ENCODE results near the gene CNOT6L.
A peak's percentile ranks its signal among the peaks of the same experiment; 100 is the strongest.
"Not testable (repeated sequence)": the region's sequence is repeated elsewhere in the genome, so short reads cannot be mapped to it uniquely, and the experiment has no call there.

The CNOT6L gene

DNA sequence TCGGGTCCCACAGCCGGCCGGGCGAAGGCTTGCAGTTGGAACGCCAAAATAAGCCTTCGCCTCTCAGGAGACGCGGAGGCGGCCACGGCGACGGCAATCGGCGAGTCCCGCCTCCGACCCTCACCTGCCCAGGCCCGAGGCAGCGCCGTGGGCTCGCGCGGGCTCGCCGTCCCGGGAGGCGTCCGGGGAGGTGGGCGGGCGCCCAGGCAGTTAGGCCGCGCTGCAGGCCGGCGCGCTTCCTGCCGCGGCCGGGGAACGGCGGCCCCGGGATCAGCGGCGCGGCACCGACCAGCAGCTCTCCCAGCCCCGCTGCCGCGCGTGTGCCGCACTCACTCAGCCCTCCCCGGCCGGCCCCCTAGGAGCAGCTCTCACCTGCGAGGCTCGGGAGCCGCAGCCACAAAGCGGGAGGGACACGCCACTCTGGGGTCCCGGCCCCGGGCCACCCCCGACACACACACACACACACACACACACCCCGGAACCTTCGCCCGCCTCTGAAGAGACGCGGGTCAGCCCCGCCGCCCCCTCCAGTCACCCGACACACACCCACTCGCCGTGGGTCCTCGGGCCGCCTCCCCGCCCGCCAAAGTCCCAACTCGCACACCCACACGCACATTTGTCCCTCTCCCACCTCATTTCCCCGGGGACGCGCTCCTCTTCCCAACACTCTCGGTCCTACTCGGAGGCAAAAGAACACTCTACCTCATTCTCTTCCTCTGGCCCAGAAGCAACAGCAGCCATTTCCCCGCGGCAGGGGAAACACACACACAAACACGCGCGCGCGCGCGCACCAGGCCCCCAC is at the start of gene CNOT6L:
Gene CNOT6L, minus strand, starts transcription at position 767 of the 802 bp plus-strand sequence. Its CDS starts 60 bp downstream, at position 707.
- peak; percentile 64 for DNase-seq

DNA sequence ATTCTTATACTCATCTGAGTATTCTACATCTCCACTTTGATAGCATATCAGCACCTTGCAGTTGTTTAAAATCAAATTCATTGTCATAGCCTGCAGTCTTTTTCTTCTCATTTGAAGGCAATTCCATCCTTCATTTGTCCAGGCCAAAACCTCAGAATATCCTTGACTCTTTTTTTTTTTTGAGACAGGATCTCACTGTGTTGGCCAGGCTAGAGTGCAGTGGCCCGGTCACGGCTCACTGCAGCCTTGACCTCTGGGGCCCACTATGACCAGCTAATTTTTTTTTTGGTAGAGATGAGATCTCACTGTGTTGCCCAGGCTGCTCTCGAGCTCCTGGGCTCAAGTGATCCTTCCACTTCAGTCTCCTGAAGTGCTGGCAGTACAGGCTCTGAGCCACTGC is 46.1 kb upstream of the CNOT6L start:
- DNase-seq, result no peak

DNA sequence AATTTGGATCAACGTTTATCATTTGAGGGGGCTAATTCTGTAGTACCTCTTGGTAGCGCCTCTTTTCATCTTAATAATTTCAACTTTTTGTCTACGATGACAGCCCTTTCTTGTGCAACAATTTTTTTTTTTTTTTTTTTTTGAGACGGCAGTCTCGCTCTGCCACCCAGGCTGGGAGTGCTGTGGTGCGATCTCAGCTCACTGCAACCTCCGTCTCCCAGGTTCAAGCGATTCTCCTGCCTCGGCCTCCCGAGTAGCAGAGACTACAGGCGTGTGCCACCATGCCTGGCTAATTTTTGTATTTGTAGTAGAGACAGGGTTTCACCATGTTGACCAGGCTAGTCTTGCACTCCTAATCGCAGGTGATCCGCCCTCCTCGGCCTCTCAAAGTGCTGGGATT is 44.2 kb upstream of the CNOT6L start:
- not testable (repeated sequence) for DNase-seq

DNA sequence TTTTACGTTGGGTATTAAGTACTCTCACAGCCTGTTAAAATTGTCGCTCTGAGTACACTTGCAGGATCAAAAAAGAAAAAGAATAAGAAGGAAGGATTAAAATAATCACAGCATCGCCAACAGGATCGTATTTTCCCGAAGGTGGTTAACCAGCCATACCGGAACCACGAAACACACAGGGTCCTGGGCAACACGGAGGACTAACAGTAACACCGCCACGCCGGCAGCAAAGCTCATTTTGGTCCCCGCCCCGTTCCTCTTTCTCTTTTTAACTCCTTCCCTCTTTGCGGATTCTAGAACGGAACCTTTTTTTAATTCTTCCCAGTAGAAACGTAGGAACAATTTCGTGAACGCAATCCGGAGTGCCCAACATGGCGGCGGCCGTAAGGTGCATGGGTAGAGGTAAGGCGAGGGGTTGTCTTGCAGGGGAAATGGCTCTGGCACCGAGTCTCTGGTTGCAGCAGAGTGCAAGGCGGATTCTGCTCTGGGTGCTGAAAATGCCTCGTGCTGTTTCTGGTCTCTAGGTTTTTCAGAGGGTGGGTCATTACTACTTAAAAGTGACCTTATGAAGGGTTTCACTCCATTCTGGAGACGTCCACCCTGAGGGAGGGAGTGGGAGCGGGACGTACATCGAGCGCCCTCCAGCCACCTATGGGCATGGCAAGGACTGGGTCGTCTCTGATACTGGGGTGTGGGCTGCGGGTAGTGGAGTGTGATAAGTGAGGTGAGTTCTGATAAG is 43.5 kb upstream of the CNOT6L start, which contains the start of gene MRPL1:
Gene MRPL1, plus strand, starts transcription at position 353 of the 739 bp plus-strand sequence. Its CDS starts 19 bp downstream, at position 372.
- peak; percentile 94 for DNase-seq

- DNase-seq, result no peak
Measured at GRCh38 chr4:77861495-77861894, 42.3 kb upstream of the CNOT6L start.

- no peak for DNase-seq
Measured at GRCh38 chr4:77859256-77859655, 40.1 kb upstream of the CNOT6L start.

DNA sequence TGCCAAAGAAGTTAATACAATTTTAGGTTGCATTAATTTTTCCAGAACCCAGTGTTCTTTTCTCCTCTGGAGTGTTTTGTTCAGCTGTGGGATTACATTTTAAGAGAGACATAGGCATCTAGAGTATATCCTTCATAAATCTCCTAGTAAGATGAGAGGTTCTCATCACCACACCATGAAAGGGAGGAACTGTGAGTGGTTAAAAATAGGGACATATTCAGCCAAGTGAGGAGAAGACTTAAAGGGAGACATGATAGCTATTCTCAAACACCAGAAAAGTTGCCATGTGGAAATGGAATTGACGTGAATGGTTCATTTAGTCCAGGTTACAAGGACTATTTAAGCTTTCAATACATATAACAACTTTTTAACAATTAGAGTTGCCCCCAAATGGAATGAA is 37.0 kb upstream of the CNOT6L start:
- no peak for DNase-seq

DNA sequence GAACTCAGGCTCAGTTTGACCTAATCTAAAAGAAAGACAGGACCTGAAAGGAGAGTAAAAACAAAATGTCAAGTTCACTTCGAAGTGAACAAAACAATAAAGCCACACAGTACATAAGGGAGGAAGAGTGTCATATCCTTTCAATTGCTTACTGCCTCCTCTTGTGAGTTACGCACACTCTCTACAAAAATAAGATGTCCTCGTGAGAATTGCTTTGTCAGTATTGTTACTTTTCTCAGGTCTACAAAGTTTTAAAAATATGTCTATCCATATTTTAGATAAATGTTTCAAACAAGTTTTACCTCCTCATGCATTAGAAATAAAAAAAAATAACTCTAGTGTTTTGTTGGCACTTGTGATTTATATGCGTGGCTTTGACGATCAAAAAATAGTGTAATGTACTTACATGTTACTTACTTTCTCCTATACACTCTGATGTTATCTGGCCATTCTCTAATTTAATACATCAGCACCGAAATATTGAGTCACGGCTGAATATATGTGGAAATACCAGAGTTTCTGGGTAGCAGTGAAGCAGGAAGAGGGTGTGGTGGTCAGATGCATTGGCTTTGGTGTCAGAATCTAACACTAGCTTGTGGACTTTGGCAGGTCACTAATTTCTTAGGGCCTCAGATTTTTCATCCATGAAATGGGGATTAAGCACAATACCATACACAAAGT is 35.4 kb upstream of the CNOT6L start:
- no peak for DNase-seq

DNA sequence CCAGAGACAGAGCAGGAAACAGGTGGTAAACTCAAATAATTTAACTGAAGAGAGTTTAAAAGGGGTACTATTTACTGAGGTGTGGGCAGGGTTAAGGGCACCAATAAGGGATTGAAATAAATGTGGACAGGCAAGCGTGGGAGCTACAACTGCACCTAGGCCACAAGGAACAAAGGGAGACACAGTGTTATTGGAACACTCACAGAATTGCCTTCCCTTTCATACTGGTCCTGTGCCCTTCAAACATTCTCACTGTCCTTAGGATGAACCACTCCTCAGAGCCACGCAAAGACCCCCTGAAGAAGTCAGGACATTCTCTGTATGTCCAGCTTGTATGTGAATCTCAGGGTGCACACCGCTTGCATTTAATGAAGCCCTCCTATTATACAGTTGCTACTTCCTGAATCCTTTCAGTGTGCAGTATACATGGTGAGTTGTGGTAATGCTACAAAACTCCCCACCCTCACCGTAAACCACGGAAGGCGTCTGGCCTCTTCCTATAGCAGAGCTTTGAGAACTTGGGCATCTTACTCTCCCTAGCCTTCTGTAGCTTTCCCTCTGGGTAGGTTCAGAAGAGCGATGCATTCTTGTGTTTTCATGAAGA is 33.8 kb upstream of the CNOT6L start:
- no peak for DNase-seq

DNA sequence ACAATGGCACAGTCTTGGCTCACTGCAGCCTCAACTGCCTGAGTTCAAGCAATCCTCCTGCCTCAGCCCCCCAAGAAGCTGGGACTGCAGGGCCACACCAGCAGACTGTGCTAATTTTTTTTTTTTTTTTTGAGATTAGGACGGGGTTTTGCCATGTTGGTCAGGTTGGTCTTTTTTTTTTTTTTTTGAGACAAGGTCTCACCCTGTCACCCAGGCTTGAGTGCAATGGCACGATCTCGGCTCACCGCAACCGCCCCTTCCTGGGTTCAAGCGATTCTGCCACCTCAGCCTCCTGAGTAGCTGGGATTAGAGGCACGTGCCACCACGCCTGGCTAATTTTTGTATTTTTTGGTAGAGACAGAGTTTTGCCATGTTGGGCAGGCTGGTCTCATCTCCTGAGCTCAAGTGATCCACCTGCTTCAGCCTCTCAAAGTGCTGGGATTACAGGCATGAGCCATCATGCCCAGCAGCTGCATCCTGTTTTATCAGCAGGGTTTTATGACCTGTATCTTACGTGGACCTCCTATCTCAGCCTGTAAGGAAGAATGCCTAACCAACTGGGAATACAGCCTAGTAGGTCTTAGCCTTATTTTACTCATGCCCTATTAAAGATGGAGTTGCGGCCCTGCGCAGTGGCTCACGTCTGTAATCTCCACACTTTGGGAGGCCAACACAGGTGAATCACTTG is 30.3 kb upstream of the CNOT6L start:
- DNase-seq, result no peak

- no peak for DNase-seq
Measured at GRCh38 chr4:77848508-77848907, 29.3 kb upstream of the CNOT6L start.

DNA sequence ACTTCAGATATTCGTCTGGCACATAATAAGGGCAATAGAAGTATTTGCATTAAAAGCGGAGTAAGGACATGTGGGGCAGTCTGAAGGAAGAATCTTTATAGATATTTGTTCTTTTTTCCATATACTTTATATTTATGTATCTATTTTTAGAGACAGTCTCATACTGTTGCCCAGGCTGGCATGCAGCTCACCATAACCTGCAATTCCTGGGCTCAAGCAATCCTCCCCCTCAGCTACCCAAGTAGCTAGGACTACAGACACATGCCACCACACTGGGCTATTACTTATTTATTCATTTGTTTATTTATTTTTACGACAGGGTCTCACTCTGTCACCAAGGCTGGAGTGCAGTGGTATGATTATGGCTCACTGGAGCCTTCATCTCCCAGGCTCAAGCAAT is 26.8 kb upstream of the CNOT6L start:
- DNase-seq, result no peak

- no peak for DNase-seq
Measured at GRCh38 chr4:77845400-77845799, 26.2 kb upstream of the CNOT6L start.

DNA sequence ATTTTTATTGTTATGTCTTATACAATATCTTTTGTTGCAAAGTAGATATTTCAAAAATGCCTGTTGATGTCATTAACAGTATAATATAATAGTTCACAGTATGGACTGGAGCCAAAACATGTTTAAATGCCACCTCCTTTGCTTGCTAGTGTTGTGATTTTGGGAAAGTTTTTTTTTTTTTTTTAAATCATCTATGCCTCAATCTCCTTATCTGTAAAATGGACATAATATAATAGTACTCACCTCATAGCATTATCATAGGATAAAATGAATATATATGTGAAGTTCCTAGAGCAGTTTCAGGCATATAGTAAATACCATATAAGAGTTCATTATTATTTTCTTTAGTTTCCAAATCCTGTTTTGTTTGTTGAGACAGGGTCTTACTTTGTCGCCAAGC is 25.2 kb upstream of the CNOT6L start:
- DNase-seq, result no peak

DNA sequence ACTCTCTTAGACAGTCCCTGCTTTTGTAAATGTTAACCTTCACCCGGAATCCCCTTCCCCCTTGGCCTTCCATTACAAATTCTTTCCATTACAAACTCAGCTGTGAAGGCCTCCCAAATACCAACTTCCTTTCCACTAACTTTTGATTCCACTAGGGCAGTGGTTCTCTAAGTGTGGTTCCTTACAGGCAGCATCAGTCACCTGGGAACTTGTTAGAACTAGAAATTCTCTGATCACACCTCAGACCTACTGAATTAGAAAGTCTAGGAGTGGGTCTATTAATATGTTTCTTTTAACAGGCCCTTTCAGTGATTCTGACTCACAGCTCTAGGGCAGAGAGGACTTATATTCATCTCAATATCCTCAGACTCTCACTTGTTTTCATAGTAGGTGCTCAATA is 24.5 kb upstream of the CNOT6L start:
- no peak for DNase-seq

DNA sequence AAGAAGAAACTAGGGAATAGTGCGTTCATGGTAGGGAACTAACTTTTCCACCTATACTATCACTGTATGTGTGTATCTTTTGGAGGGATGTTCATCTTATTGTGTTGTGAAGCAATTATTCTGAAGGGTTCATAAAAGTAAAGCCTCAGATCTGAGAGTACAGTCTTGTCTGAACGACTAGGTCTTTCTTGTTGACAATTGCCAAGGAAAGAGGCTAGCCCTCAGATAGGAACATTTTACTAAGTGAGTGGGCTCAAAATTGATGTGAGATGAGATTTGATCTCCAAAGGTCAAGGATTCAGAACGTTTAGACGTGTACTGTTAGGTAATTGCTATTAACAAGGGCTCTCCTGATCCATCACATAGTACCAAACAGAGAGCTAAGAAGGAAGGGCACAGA is 15.2 kb upstream of the CNOT6L start:
- no peak for DNase-seq

- DNase-seq, result no peak
Measured at GRCh38 chr4:77833126-77833724, 14.1 kb upstream of the CNOT6L start.

DNA sequence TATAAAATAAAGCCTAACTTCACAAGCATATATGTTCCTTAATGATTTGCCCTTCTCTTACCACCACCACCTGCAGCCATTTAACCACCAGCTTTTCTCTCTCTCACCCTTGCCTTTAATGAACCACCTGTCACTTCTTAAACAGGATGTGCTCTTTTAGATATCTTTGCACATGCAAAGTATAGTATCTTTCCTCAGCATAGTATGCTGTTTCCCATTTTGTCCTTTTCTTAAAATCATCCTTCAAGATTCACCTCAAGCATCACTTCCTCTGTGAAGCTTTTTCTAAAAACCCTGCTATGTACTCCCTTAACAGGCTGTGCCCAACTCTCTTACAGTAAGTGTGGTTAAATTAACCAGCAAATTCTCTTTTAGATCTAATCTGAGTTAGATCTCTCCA is 8.2 kb upstream of the CNOT6L start:
- DNase-seq, result no peak

GRCh38 chr4:77826275-77826674 is 7.1 kb upstream of the CNOT6L start:
- DNase-seq, result no peak

GRCh38 chr4:77821775-77822174 is 2.6 kb upstream of the CNOT6L start:
- DNase-seq, result no peak

DNA sequence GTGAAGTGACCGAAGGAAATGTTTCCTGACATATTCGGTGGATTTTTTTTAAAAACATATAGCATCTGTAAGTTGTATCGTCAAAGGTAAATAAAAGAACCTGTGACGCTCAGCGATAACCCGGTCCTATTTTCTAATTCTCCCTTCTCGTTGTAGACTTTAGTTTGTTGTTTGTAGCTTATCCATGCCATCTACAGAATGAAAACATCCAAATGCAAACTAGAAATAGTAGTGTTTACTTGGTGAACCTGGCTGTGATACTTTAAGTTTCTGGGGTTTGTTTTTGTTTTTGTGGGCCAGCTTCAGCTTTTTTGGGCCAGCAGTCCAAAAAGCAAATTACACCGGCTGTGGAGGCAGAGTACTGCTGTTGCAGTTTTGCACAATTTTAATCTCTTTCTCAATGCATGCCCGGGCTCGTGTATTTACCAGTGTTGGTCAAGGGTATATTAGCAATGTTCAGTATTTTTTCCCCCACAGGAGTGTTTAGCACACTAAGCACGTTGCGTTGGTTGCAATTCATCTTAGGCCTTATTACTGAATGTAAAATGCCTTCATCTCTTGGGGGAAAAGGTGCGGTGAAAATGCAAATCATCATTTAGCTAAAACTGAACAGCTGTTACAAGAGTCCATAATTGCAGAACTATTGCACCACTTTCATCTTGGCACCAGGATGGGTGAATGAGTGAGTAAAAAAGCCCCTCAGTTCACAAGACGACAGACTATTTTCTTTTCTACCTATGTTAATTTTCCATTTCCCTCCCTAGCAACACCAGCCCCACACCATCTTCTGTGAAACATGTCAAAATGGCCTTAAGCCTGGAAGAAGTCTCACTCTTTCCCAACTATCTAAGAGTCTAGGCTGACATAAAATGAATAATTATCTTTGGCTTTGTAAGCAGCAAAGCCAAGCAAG is 1.7 kb upstream of the CNOT6L start:
- DNase-seq, result no peak

Measured in EL (cell line).